Fibroblast of peridontal ligament (primary cell): ENCODE data around the gene SMCR8.
"Not testable (repeated sequence)": the region's sequence is repeated elsewhere in the genome, so short reads cannot be mapped to it uniquely, and the experiment has no call there.

ENCODE experiments used
- DNase-seq: peaks from one replicate; pipeline ENCODE4 v3.0.0-alpha.2; 2010; ENCODE audit errors: extremely low read depth

Gene SMCR8

DNA sequence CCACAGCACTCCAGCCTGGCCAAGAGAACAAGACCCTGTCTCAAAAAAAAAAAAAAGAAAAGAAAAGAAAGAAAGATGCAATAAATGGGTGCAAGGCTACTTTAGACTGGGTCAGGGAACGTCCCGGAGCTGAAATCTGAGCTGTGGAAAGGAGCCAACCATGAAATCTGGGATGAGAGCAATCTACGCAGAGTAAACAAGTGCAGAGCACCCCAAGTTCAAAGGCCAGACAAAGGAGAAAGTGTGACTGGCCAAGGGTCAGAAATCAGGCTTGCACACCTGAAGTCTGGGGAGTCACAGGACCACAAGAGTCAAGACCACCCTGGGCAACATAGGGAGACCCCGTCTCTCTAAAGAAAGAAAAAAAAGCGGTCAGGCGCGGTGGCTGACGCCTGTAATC is 45.4 kb downstream of the SMCR8 start:
- DNase-seq: no peak

DNA sequence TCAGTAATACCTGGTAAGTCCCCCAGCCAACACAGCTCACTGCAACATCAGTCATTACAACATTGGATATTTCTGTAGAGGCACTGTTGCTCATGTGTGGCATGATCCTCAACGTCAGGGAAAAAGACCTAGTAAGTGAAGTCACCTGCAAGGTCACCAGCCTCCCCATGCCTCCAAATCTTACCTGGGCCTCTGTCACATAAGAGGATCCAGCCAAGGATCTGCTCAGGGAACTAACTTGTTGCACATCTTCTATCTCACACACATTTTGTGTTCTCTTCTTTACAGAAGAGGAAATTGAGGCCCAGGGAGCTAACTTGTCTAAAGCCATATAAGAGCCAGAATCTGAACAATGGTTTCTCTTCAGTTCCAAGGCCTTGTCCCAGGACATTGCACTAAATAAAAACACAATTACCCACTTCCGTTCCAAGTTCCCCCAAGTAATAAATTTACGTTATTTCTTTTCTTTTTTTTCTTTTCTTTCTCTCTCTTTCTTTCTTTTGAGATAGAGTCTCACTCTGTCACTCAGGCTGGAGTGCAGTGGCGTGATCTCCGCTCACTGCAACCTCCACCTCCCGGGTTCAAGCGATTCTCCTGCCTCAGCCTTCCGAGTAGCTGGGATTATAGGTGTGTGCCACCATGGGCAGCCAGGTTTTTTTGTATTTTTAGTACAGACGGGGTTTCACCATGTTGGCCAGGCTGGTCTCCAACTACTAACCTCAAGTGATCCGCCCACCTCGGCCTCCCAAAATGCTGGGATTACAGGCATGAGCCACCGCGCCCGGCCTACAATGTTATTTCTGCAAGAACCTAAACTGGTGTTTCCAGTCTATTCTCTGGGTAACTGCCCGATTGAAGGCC is 47.0 kb downstream of the SMCR8 start:
- no peak for DNase-seq

DNA sequence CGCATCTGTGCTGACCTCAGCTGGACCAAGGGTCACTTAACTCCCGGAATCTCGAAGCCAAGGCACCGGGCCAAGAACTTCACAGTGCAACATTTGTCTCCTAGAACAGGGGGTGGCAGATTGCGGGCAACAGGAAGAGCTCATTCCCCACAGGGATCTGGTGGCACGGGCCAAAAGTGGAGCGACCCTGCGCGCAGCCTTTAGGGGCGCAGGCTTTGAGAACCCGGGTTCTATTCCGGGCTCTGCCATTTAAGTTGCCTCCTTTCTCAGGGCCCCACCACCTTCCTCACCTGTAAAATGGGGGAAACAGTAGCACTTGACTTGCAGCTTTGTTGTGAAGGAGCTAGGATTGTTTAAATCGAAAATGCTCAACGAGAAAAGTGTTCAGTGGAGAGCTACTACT is 47.6 kb downstream of the SMCR8 start:
- peak; percentile 74 for DNase-seq

DNA sequence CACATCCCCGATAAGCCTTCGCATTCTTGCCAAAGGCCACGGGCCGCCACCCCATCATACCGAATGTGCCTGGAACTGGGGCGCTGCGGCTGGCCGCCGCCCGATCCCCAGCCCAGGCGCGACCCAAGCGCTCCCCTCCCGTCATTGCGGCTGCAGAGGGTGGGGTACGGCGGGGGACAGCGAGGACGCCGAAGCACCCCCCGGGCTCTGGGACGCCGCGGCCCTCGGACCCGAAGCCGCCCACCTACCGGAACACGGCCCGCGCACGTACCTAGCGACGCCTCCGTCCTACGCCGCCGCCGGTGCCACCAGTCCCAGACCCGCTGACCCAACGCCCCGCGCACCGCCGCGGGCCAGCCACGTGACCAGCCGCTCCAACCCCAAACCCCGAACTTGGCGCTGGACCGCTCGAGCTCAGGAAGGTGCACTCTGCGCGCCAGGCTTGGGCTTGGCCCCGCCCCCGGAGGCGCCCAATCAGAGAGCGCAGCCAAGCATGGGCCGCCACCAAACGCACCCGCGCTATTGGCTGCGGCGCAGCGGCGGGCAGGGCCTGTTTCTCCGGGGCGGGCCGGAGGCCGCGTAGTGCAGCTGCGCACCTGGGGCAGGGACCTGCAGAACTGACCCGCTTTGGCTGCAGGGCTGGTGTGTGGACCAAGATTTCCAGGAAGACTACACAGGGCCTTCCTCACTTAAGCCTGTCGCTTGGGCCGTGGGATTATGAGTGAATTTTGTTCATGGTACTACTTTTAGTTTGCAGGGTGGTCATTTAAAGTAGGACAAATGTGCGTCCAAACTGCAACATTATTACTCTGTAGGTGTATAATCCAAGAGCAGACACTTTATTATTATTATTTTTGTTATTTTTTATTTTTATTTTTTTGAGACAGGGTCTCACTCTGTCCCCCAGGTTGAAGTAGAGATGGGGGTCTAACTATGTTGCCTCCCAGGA is 48.3 kb downstream of the SMCR8 start, which contains the start of gene SHMT1:
TSS of gene SHMT1 (minus strand) at position 450 of the 949 bp plus-strand sequence. CDS start 7,569 bp downstream, outside the sequence.
- peak; percentile 77 for DNase-seq

DNA sequence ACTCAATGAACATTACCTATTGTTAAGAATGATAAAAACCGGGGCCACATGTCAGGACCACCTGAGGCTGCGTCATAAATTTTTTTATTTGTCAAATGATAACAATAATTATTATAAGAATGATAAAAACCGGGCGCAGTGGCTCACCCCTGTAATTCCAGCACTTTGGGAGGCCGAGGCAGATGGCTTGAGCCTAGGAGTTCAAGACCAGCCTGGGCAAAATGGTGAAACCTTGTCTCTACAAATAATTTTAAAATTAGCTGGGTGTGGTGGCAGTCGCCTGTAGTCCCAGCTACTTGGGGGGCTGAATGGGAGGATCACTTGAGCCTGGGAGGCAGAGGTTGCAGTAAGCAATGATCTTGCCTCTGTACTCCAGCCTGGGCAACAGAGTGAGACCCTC is 49.1 kb downstream of the SMCR8 start:
- no peak for DNase-seq

DNA sequence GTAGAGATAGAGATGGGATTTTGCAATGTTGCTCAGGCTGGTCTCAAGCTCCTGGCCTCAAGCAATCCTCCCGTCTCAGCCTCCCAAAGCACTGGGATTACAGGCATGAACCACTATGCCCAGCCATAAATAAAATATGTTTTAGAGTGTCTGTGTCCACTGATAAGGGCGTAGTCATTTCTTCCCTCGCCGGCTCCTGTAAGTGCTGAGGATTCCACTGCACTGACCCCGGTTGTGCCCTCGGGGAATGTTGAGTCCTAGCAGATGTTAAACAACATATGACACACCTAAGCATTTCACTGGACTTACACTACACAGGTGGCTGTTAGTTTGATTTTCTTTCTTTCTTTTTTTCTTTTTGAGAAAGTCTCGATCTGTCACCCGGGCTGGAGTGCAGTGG is 53.9 kb downstream of the SMCR8 start:
- no peak for DNase-seq

DNA sequence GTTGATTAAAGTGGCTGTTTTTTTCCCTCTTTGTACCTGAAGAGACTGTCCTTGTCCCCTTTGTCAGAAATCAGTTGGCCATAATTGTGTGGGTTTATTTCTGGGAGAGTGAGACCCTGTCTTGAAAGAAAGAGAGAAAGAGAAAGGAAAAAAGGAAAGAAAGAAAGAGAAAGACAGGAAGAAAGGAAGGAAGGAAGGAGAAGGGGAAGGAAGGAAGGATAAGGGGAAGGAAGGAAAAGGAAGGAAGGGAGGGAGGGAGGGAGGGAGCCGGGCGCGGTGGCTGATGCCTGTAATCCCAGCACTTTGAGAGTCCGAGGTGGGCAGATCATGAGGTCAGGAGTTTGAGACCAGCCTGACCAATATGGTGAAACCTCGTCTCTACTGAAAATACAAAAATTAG is 55.7 kb downstream of the SMCR8 start:
- DNase-seq: no peak

DNA sequence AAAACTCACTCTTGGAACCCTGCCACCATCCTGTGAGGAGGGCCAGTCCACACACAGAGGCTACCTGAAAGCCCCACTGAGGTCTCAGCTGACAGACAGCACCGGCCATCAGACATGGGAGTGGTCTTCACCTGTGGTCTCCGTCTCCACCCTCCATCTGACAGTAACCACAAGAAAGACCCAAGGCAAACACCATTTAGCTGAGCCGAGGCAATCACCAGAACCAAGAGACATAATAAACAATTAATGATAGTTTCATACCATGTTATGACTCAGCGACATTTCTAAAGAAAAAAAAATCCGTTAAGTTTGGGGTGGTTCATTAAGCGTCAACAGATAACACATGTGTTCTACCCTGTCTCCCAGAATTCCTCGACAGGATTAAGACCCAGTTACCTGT is 56.4 kb downstream of the SMCR8 start:
- DNase-seq: no peak

DNA sequence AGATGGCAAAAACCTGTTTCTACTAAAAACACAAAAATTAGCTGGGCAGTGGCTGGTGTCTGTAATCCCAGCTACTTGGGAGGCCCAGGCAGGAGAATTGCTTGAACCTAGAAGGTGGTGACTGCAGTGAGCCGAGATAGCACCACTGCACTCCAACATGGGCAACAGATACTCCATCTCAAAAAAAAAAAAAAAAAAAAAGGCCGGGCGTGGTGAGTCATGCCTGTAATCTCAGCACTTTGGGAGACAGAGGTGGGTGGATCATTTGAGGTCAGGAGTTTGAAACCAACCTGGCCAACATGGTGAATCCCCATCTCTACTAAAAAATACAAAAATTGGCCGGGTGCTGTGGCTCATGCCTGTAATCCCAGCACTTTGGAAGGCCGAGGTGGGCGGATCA is 58.1 kb downstream of the SMCR8 start:
- DNase-seq: not testable (repeated sequence)

DNA sequence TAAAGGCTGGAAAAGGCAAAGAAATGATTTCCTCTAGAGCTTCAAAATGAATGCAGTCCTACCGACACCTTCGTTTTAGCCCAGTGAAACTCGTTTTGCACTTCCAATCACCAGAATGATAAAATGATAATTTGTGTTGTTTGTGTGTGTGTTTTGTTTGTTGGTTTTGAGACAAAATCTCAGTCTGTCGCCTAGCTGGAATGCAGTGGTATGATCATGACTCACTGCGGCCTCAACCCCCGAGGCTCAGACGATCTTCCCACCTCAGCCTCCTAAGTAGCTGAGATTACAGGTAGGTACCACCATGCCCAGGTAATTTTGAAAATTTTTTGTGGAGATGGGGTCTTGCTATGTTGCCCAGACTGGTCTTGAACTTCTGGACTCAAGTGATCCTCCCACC is 59.1 kb downstream of the SMCR8 start:
- no peak for DNase-seq
